ENCODE data around the gene KCNE4. TPM values are rescaled to one million over a fixed set of nuclear protein-coding genes. Genes with fewer than 3 reads are reported as not detected.

KCNE4 gene
- total RNA-seq, 2 experiments from 2014 or later: not detected

GRCh38 chr2:223056701-223057418 lies 4.9 kb downstream of the KCNE4 start:
- Mint-ChIP-seq H3K9me3 (no peaks in the 10 kb centered on the region), H3K4me3 (no peak overlapping the region), H3K4me1 (no peaks in the 10 kb centered on the region), H3K27ac (no peak overlapping the region), H3K27me3 (no peaks in the 10 kb centered on the region), H3K36me3 (ENCODE audit: low read depth) (no peaks in the 10 kb centered on the region)
- DNase-seq: no peak
- POLR2A ChIA-PET: no interaction called here
- CTCF ChIA-PET: no interaction called here

- H3K36me3 Mint-ChIP-seq (ENCODE audit: low read depth): no peaks in the 10 kb centered on the region
- no peaks in the 10 kb centered on the region for H3K27me3 Mint-ChIP-seq
- ChIA-PET CTCF (no interaction called here), POLR2A (no interaction called here)
- H3K4me1 Mint-ChIP-seq: no peaks in the 10 kb centered on the region
- H3K27ac Mint-ChIP-seq: no peak overlapping the region
- no peaks in the 10 kb centered on the region for H3K9me3 Mint-ChIP-seq
- H3K4me3 Mint-ChIP-seq: no peak overlapping the region
- no peak for DNase-seq
Measured at GRCh38 chr2:223057569-223057968, 5.6 kb downstream of the KCNE4 start.

- Mint-ChIP-seq H3K4me1 (no peaks in the 10 kb centered on the region), H3K27ac (no peak overlapping the region), H3K4me3 (no peak overlapping the region), H3K36me3 (ENCODE audit: low read depth) (no peaks in the 10 kb centered on the region), H3K27me3 (no peaks in the 10 kb centered on the region), H3K9me3 (no peaks in the 10 kb centered on the region)
- ChIA-PET CTCF (no interaction called here), POLR2A (no interaction called here)
- no peak for DNase-seq
Measured at GRCh38 chr2:223058952-223059716, 7.1 kb downstream of the KCNE4 start.

GRCh38 chr2:223060201-223060825 lies 8.3 kb downstream of the KCNE4 start:
- Mint-ChIP-seq H3K9me3 (no peaks in the 10 kb centered on the region), H3K27ac (no peak overlapping the region), H3K27me3 (no peaks in the 10 kb centered on the region), H3K36me3 (ENCODE audit: low read depth) (no peaks in the 10 kb centered on the region), H3K4me1 (no peaks in the 10 kb centered on the region), H3K4me3 (no peak overlapping the region)
- POLR2A ChIA-PET: no interaction called here
- no peak for DNase-seq
- CTCF ChIA-PET: no interaction called here

GRCh38 chr2:223062396-223062795 lies 10.4 kb downstream of the KCNE4 start:
- Mint-ChIP-seq H3K9me3 (no peaks in the 10 kb centered on the region), H3K4me3 (no peak overlapping the region), H3K36me3 (ENCODE audit: low read depth) (no peaks in the 10 kb centered on the region), H3K4me1 (no peaks in the 10 kb centered on the region), H3K27ac (no peak overlapping the region), H3K27me3 (no peaks in the 10 kb centered on the region)
- no peak for DNase-seq
- CTCF ChIA-PET: no interaction called here
- POLR2A ChIA-PET: no interaction called here

GRCh38 chr2:223065107-223065506 lies 13.1 kb downstream of the KCNE4 start:
- no peaks in the 10 kb centered on the region for H3K4me1 Mint-ChIP-seq
- no peak overlapping the region for H3K4me3 Mint-ChIP-seq
- CTCF ChIA-PET: no interaction called here
- POLR2A ChIA-PET: no interaction called here
- no peaks in the 10 kb centered on the region for H3K36me3 Mint-ChIP-seq (ENCODE audit: low read depth)
- no peaks in the 10 kb centered on the region for H3K27me3 Mint-ChIP-seq
- no peaks in the 10 kb centered on the region for H3K9me3 Mint-ChIP-seq
- no peak for DNase-seq
- no peak overlapping the region for H3K27ac Mint-ChIP-seq

GRCh38 chr2:223066721-223067120 lies 14.7 kb downstream of the KCNE4 start:
- POLR2A ChIA-PET: no interaction called here
- DNase-seq: no peak
- no peaks in the 10 kb centered on the region for H3K27me3 Mint-ChIP-seq
- H3K9me3 Mint-ChIP-seq: no peaks in the 10 kb centered on the region
- no peak overlapping the region for H3K4me3 Mint-ChIP-seq
- H3K27ac Mint-ChIP-seq: no peak overlapping the region
- no peaks in the 10 kb centered on the region for H3K4me1 Mint-ChIP-seq
- no peaks in the 10 kb centered on the region for H3K36me3 Mint-ChIP-seq (ENCODE audit: low read depth)
- CTCF ChIA-PET: no interaction called here

- POLR2A ChIA-PET: no interaction called here
- H3K9me3 Mint-ChIP-seq: no peaks in the 10 kb centered on the region
- no peak for DNase-seq
- no peaks in the 10 kb centered on the region for H3K4me1 Mint-ChIP-seq
- CTCF ChIA-PET: no interaction called here
- H3K4me3 Mint-ChIP-seq: no peak overlapping the region
- H3K36me3 Mint-ChIP-seq (ENCODE audit: low read depth): no peaks in the 10 kb centered on the region
- H3K27ac Mint-ChIP-seq: no peak overlapping the region
- peaks cover 3% of the 10 kb centered on the region for H3K27me3 Mint-ChIP-seq
Measured at GRCh38 chr2:223068071-223068470, 16.1 kb downstream of the KCNE4 start.

GRCh38 chr2:223069465-223069864 lies 17.5 kb downstream of the KCNE4 start:
- ChIA-PET POLR2A (no interaction called here), CTCF (no interaction called here)
- Mint-ChIP-seq H3K4me1 (no peaks in the 10 kb centered on the region), H3K9me3 (no peaks in the 10 kb centered on the region), H3K36me3 (ENCODE audit: low read depth) (no peaks in the 10 kb centered on the region), H3K4me3 (no peak overlapping the region), H3K27ac (no peak overlapping the region), H3K27me3 (peaks cover 3% of the 10 kb centered on the region)
- DNase-seq: no peak

GRCh38 chr2:223069988-223070387 lies 18.0 kb downstream of the KCNE4 start:
- H3K36me3 Mint-ChIP-seq (ENCODE audit: low read depth): no peaks in the 10 kb centered on the region
- CTCF ChIA-PET: no interaction called here
- no peak overlapping the region for H3K27ac Mint-ChIP-seq
- H3K4me1 Mint-ChIP-seq: no peaks in the 10 kb centered on the region
- H3K9me3 Mint-ChIP-seq: no peaks in the 10 kb centered on the region
- POLR2A ChIA-PET: no interaction called here
- H3K4me3 Mint-ChIP-seq: no peak overlapping the region
- H3K27me3 Mint-ChIP-seq: peaks cover 3% of the 10 kb centered on the region
- no peak for DNase-seq

GRCh38 chr2:223071139-223071538 lies 19.1 kb downstream of the KCNE4 start:
- no peak for DNase-seq
- Mint-ChIP-seq H3K9me3 (no peaks in the 10 kb centered on the region), H3K27me3 (peaks cover 3% of the 10 kb centered on the region), H3K36me3 (ENCODE audit: low read depth) (no peaks in the 10 kb centered on the region), H3K27ac (no peak overlapping the region), H3K4me1 (peaks cover 2% of the 10 kb centered on the region), H3K4me3 (no peak overlapping the region)
- CTCF ChIA-PET: no interaction called here
- POLR2A ChIA-PET: no interaction called here

- H3K27me3 Mint-ChIP-seq: peaks cover 3% of the 10 kb centered on the region
- CTCF ChIA-PET: no interaction called here
- no peak overlapping the region for H3K4me3 Mint-ChIP-seq
- H3K27ac Mint-ChIP-seq: no peak overlapping the region
- POLR2A ChIA-PET: no interaction called here
- no peaks in the 10 kb centered on the region for H3K36me3 Mint-ChIP-seq (ENCODE audit: low read depth)
- DNase-seq: no peak
- H3K9me3 Mint-ChIP-seq: no peaks in the 10 kb centered on the region
- peaks cover 2% of the 10 kb centered on the region for H3K4me1 Mint-ChIP-seq
Measured at GRCh38 chr2:223072826-223073225, 20.8 kb downstream of the KCNE4 start.

- no peak for DNase-seq
- Mint-ChIP-seq H3K9me3 (no peaks in the 10 kb centered on the region), H3K36me3 (ENCODE audit: low read depth) (no peaks in the 10 kb centered on the region), H3K4me1 (peaks cover 2% of the 10 kb centered on the region), H3K4me3 (no peak overlapping the region), H3K27me3 (peaks cover 3% of the 10 kb centered on the region), H3K27ac (no peak overlapping the region)
- CTCF ChIA-PET: no interaction called here
- POLR2A ChIA-PET: no interaction called here
Measured at GRCh38 chr2:223075301-223076270, 23.6 kb downstream of the KCNE4 start.

Measured in activated CD4-positive, alpha-beta memory T cell treated with anti-CD3 and anti-CD28 coated beads, Interleukin-2, amount 10 ng/mL, durations not matched to agents 7 days and 5 days (primary cell).